Lower lobe of right lung (tissue), 2 donors: ENCODE results near the gene SCART1. TPM values are rescaled to one million over a fixed set of nuclear protein-coding genes. Genes with fewer than 3 reads are reported as not detected.

ENCODE experiments used
- ATAC-seq, 2 donors: fragments of 200-7000 bp; cut with Tn5 transposase; one replicate each; pipeline ENCODE4 v1.9.1; 2020 to 2022; ENCODE audit warnings: mild to moderate bottlenecking in 2 of 2, moderate library complexity in 2 of 2
- DNase-seq: peaks from one replicate; pipeline ENCODE4 v3.0.0-alpha.2; 2020
- H3K27ac ChIP-seq: fragments of 200-600 bp; one replicate; pipeline ENCODE4 v1.8.0; 2022
- H3K27me3 ChIP-seq: fragments of 200-600 bp; one replicate; pipeline ENCODE4 v1.8.0; 2022; ENCODE audit warnings: low read depth
- H3K36me3 ChIP-seq: fragments of 200-600 bp; one replicate; pipeline ENCODE4 v1.8.0; 2022; ENCODE audit warnings: mild to moderate bottlenecking
- H3K4me1 ChIP-seq: fragments of 200-600 bp; one replicate; pipeline ENCODE4 v1.8.0; 2022
- H3K4me3 ChIP-seq: fragments of 200-600 bp; one replicate; pipeline ENCODE4 v1.8.0; 2022; ENCODE audit warnings: mild to moderate bottlenecking
- H3K9me3 ChIP-seq: fragments of 200-600 bp; one replicate; pipeline ENCODE4 v1.8.0; 2022
- CTCF ChIP-seq: fragments of 200-600 bp; IDR thresholded peaks from one replicate; pipeline ENCODE4 v1.8.0; 2022; ENCODE audit warnings: antibody characterized with exemption, mild to moderate bottlenecking
- intact Hi-C: fragments of 100-400 bp; cut with DNase I; formaldehyde crosslinking; loops from one replicate; pipeline ENCODE4 v1.11.0; 2022
- total RNA-seq: library from RNA; stranded (reverse); fragmentation: NEBNext Ultra II Directional; extraction: Animal tissue kit (Norgen Biotek cat#: 25700); gene quantifications from one replicate; pipeline ENCODE4 v1.2.1, GENCODE V29; 2021
- donor health status: DM: no; HTN: yes; CAD: no; lungs with severe emphysema.

The SCART1 gene
- total RNA-seq, 1 donor from 2014 or later: 2.4 TPM

DNA sequence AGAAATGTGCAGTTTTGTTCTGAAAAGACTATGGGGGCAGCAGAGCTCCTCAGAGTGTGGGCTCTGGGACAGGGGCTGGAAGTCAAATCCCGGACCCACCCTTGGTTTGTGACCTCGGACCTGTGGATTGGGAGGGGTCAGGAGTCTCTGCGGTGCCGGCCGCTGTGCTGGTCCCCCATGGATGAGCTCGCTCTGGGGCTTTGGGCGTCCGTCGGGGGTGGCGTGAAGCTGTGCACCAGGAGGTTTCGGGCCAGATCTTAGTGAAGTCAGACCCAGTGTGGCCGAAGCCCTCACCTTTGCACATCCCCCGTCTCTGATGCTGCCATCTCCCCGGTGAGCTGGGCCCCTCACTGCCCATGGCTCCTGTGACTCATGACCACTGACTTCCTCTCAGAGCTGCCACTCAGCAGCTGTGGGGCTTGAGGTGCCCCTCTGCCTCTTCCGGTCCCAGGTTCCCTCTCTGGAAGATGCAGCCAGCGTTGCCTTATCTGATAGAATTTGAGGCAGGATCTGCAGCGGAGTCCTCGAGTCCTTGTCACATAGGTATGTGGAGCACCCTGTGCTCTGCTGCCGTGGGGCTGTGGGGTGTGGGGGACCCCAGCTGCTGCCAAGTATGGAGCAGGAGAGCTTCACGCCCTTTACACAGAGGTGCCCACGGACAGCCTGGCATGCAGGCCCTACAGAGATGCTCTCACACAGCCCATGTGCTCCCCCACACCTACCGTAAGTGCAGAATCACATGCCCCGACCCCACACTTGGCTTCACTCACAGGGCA is 11.4 kb upstream of the SCART1 start:
- peak in 1 of 2 donors; percentile 6 for ATAC-seq
- intact Hi-C loops: no loop called here
- no peaks in the 10 kb centered on the region for H3K27me3 ChIP-seq
- no peak overlapping the region for H3K4me3 ChIP-seq
- no peak for TF ChIP-seq CTCF
- H3K9me3 ChIP-seq: peaks cover 10% of the 10 kb centered on the region
- no peaks in the 10 kb centered on the region for H3K4me1 ChIP-seq
- no peak overlapping the region for H3K27ac ChIP-seq
- H3K36me3 ChIP-seq: no peaks in the 10 kb centered on the region
- no peak for DNase-seq

- H3K4me3 ChIP-seq: no peak overlapping the region
- no peak overlapping the region for H3K27ac ChIP-seq
- no peak for TF ChIP-seq CTCF
- H3K9me3 ChIP-seq: peaks cover 18% of the 10 kb centered on the region
- DNase-seq (no peak), ATAC-seq (no peak)
- intact Hi-C loops: no loop called here
- H3K36me3 ChIP-seq: no peaks in the 10 kb centered on the region
- H3K4me1 ChIP-seq: no peaks in the 10 kb centered on the region
- H3K27me3 ChIP-seq: no peaks in the 10 kb centered on the region
These were observed 10.5 kb upstream of the SCART1 start for GRCh38 chr10:133442967-133443924.

DNA sequence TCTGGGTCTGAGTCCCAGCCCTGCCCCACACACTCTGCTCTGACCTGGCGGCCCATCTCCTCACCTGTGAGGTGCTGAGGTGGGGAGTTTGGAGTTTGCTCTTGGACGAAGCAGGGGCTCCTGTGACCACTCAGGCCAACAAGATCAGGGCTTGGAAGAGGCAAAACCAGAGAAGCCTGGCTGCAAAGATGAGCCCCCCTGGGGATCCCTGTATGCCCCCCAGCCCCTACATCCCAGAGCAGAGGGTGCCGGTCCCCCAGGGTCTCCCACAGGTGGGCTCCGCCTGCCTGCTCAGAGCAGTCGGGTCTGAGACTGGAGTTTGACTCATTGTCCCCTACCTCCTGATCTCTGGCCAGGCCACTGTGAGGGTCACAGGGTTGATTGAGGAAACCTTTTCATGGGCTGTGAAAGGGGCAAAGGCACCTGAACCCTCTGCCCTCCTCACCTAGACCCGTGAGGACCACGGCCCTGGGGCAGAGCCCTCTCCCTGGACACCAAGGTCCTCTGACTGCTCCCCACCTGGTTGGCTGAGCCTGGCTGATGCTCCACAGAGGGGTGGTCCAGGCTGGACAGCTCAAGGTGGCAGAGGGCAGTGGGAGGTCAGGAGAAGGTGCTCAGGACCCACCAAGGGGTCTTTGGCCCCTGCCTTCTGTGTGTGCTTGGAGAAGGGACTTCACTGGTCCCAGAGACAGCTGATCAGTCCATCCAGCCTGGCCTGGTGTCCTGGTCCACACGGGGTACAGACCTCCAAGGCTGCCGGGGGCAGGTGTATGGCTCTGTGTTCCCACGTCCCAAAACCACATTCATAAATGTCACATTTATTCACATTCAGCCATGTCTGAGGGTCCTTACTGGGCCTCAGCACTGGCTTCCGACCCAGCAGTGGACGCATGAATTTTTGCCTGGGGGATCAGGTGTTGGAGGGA is 9.1 kb upstream of the SCART1 start:
- ATAC-seq: no peak
- TF ChIP-seq CTCF: no peak
- Histone ChIP-seq H3K27ac (no peak overlapping the region), H3K4me3 (no peak overlapping the region), H3K27me3 (no peaks in the 10 kb centered on the region), H3K9me3 (peaks cover 27% of the 10 kb centered on the region), H3K36me3 (no peaks in the 10 kb centered on the region), H3K4me1 (no peaks in the 10 kb centered on the region)
- intact Hi-C loops: no loop called here
- DNase-seq: no peak

- Histone ChIP-seq H3K27me3 (no peaks in the 10 kb centered on the region), H3K27ac (no peak overlapping the region), H3K36me3 (no peaks in the 10 kb centered on the region), H3K4me3 (no peak overlapping the region), H3K9me3 (peaks cover 27% of the 10 kb centered on the region), H3K4me1 (no peaks in the 10 kb centered on the region)
- DNase-seq (no peak), ATAC-seq (no peak)
- intact Hi-C loops: no loop called here
- no peak for TF ChIP-seq CTCF
These were observed 8.4 kb upstream of the SCART1 start for GRCh38 chr10:133445268-133445732.
